ENCODE results near the gene AKAP11. TPM values are rescaled to one million over a fixed set of nuclear protein-coding genes. Genes with fewer than 3 reads are reported as not detected.

The AKAP11 gene
- total RNA-seq, 1 donor from 2014 or later: 30.6 TPM

- Mint-ChIP-seq H3K27me3 (no peaks in the 10 kb centered on the region), H3K9me3 (ENCODE audit: low read depth) (no peaks in the 10 kb centered on the region), H3K27ac (no peak overlapping the region), H3K4me3 (ENCODE audit: low read depth) (no peak overlapping the region), H3K4me1 (ENCODE audit: low read depth) (no peaks in the 10 kb centered on the region), H3K36me3 (ENCODE audit: insufficient read depth) (no peaks in the 10 kb centered on the region)
- DNase-seq (ENCODE audit: low spot score, unreplicated experiment): no peak
- TF ChIP-seq CTCF (IDR thresholded peaks at IDR 0.05; ENCODE audit: unreplicated experiment): no peak
These were observed 25.4 kb upstream of the AKAP11 start for GRCh38 chr13:42246541-42246940.

- Mint-ChIP-seq H3K9me3 (ENCODE audit: low read depth) (no peaks in the 10 kb centered on the region), H3K27me3 (no peaks in the 10 kb centered on the region), H3K4me1 (ENCODE audit: low read depth) (no peaks in the 10 kb centered on the region), H3K4me3 (ENCODE audit: low read depth) (no peak overlapping the region), H3K36me3 (ENCODE audit: insufficient read depth) (no peaks in the 10 kb centered on the region), H3K27ac (no peak overlapping the region)
- TF ChIP-seq CTCF (IDR thresholded peaks at IDR 0.05; ENCODE audit: unreplicated experiment): no peak
- DNase-seq (ENCODE audit: low spot score, unreplicated experiment): no peak
These were observed 24.1 kb upstream of the AKAP11 start for GRCh38 chr13:42247883-42248282.

- no peak overlapping the region for H3K4me3 Mint-ChIP-seq (ENCODE audit: low read depth)
- H3K9me3 Mint-ChIP-seq (ENCODE audit: low read depth): peaks cover 5% of the 10 kb centered on the region
- no peak for TF ChIP-seq CTCF (IDR thresholded peaks at IDR 0.05; ENCODE audit: unreplicated experiment)
- H3K4me1 Mint-ChIP-seq (ENCODE audit: low read depth): no peaks in the 10 kb centered on the region
- no peaks in the 10 kb centered on the region for H3K27me3 Mint-ChIP-seq
- no peak for DNase-seq (ENCODE audit: low spot score, unreplicated experiment)
- no peak overlapping the region for H3K27ac Mint-ChIP-seq
- H3K36me3 Mint-ChIP-seq (ENCODE audit: insufficient read depth): no peaks in the 10 kb centered on the region
These were observed 16.1 kb upstream of the AKAP11 start for GRCh38 chr13:42255886-42256285.

GRCh38 chr13:42258747-42259146 lies 13.2 kb upstream of the AKAP11 start:
- H3K36me3 Mint-ChIP-seq (ENCODE audit: insufficient read depth): peaks cover 2% of the 10 kb centered on the region
- DNase-seq (ENCODE audit: low spot score, unreplicated experiment): no peak

GRCh38 chr13:42259515-42259914 lies 12.4 kb upstream of the AKAP11 start:
- no peaks in the 10 kb centered on the region for H3K27me3 Mint-ChIP-seq
- H3K9me3 Mint-ChIP-seq (ENCODE audit: low read depth): peaks cover 12% of the 10 kb centered on the region
- no peaks in the 10 kb centered on the region for H3K4me1 Mint-ChIP-seq (ENCODE audit: low read depth)
- H3K27ac Mint-ChIP-seq: no peak overlapping the region
- no peak for DNase-seq (ENCODE audit: low spot score, unreplicated experiment)
- peaks cover 2% of the 10 kb centered on the region for H3K36me3 Mint-ChIP-seq (ENCODE audit: insufficient read depth)
- no peak overlapping the region for H3K4me3 Mint-ChIP-seq (ENCODE audit: low read depth)
- no peak for TF ChIP-seq CTCF (IDR thresholded peaks at IDR 0.05; ENCODE audit: unreplicated experiment)

More at GRCh38 chr13:42258747-42259146, 13.2 kb upstream of the AKAP11 start:
- Mint-ChIP-seq H3K4me1 (ENCODE audit: low read depth) (no peaks in the 10 kb centered on the region), H3K27me3 (no peaks in the 10 kb centered on the region), H3K4me3 (ENCODE audit: low read depth) (no peak overlapping the region), H3K27ac (no peak overlapping the region), H3K9me3 (ENCODE audit: low read depth) (peaks cover 12% of the 10 kb centered on the region)
- TF ChIP-seq CTCF (IDR thresholded peaks at IDR 0.05; ENCODE audit: unreplicated experiment): no peak

Measured in progenitor cell of endocrine pancreas (in vitro differentiated cells).